NT2/D1 (cell line): ENCODE measurements around the gene IMPDH1.

Source experiments
- YY1 ChIP-seq: IDR thresholded peaks from 2 replicates; pipeline ENCODE4 v1.6.1; 2011; ENCODE audit not compliant: insufficient read length, insufficient read depth
- ZNF274 ChIP-seq: IDR thresholded peaks from 2 replicates; pipeline ENCODE4 v1.6.1; 2011; ENCODE audit warnings: mild to moderate bottlenecking, low read depth, low read length

DNA sequence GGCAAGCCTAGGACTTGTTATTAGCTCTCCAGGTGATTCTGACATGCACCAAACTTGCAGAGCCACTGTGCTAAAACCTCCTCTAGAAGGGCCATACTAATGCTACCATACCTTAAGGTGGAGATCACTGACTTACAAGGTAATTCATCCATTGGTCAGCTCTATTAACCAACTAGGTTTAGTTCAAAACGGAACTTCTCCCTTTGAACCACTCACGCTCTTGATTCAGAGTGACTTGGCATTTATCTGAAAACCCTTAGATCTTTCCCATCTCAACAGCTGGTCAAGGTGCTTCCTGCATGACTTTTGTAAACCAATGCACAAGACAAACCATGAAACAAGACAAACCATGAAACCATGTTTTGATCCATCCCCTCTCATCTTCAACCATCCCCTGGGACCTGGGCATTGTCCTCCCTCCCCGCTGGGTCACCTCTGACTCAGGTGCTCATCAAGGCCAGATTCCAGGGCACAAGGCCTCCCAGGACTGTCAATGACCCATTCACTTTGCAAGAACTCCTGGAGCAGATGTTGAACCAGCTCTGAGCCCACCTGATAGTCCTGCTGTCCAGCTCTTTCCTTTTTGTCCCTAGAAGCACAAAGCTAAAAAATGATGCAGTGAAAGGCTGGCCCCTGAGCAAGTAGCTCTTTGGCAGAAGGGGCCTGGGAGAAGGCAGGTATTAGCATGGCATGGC, 18.8 kb downstream of the IMPDH1 start:
- TF ChIP-seq YY1 (no peak), ZNF274 (no peak)
